NCI-H774 (cell line): Measurements from ENCODE around the gene MLYCD.
A peak's percentile ranks its signal among the peaks of the same experiment; 100 is the strongest.

Experiments
- DNase-seq: peaks from one replicate; lab custom pipeline; 2025; lab: John Stamatoyannopoulos, UW

MLYCD gene

GRCh38 chr16:83898463-83899271, at the start of gene MLYCD:
MLYCD (plus strand) TSS chr16:83899115; CDS start chr16:83899145, 30 bp downstream.
- peak; percentile 46 for DNase-seq

DNA sequence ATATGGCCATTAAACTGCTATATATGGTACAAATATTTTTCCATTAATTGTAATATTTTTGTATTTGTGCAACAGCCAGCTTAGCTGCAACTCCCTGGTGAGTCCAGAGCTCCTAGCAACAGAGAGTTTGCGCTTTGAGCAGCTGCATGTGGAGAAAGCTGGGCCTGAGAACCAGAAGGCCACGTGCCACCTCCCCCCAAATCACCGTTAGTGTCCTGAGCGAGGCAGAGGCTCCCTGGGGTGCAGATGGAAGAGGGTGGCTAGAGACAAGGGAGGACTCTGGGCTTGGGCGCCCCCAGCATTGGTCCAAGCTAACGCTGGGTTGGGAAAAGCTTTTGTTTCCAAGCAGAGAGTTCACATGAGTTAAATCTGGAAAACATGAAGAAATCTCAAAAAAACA, 49.5 kb upstream of the MLYCD start:
- DNase-seq, result no peak

- no peak for DNase-seq
Observed at GRCh38 chr16:83850947-83851346, 48.0 kb upstream of the MLYCD start.

GRCh38 chr16:83851473-83851872, 47.4 kb upstream of the MLYCD start:
- no peak for DNase-seq

- DNase-seq, result no peak
Observed at GRCh38 chr16:83852774-83853173, 46.1 kb upstream of the MLYCD start.

DNA sequence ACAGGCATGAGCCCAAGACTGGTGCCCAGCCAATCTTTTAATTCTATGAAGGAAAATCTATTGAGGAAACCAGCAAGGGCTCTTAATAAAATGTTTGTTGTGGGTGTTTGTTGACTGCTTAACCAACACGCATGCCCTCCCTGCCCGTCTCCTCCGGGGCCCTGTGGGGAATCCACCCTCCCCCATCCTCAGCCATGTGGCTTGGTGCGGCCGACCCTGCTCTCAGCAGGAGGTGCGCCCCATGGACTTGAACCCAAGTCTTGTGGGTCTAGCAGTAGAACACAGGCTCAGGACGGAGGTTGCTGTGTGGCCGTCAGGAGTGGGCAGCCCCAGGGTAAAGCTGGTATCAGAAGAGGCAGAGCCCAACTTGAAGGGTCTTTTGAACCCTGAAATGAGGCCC, 45.1 kb upstream of the MLYCD start:
- no peak for DNase-seq

- no peak for DNase-seq
Observed at GRCh38 chr16:83854420-83854819, 44.5 kb upstream of the MLYCD start.

DNA sequence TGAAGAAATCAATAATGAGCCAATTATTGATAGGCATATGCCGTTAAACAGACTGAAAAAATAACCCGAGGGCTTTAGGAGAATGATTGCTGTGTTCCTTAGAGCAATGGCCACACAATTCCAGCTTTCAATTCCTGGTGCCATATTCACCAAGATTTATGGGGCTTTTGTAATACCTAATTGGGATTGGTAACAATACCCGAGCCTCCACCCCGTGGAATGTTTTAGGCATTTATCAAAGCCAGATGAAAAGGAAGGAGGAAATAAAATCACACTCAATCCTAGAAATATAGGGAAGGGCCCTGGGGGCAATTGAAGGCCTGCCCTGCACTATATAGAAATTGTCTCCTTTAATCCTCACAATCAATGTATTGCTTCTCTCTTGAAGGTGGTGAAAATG, 42.1 kb upstream of the MLYCD start:
- no peak for DNase-seq

GRCh38 chr16:83859265-83859664, 39.6 kb upstream of the MLYCD start:
- DNase-seq, result no peak

- DNase-seq, result no peak
Observed at GRCh38 chr16:83862661-83863060, 36.3 kb upstream of the MLYCD start.

DNA sequence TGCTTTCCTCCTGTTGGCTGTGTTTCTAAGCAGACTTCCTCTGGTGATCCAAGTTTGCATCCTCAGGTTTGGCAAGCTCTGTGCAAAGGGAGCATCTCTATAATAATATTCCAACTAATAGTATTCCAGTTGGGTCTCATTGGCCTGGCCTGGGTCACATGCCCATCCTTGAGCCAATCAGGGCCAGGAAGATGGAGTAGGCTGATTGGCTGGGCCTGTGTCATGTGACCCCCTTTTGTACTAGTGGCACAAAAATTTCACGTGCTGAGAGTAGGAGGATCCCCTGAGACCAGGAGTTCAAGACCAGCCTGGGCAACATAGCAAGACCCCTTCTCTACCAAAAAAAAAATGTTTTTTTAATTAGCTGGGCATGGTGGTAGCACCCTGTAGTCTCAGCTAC, 35.2 kb upstream of the MLYCD start:
- DNase-seq, result no peak

GRCh38 chr16:83870830-83871229, 28.1 kb upstream of the MLYCD start:
- no peak for DNase-seq

- no peak for DNase-seq
Observed at GRCh38 chr16:83878838-83879237, 20.1 kb upstream of the MLYCD start.

- DNase-seq, result no peak
Observed at GRCh38 chr16:83882163-83882885, 16.6 kb upstream of the MLYCD start.

GRCh38 chr16:83886199-83886971, 12.5 kb upstream of the MLYCD start:
- no peak for DNase-seq

- no peak for DNase-seq
Observed at GRCh38 chr16:83887080-83887479, 11.8 kb upstream of the MLYCD start.

GRCh38 chr16:83887564-83887963, 11.4 kb upstream of the MLYCD start:
- no peak for DNase-seq

GRCh38 chr16:83888672-83889044, 10.3 kb upstream of the MLYCD start:
- DNase-seq, result no peak

DNA sequence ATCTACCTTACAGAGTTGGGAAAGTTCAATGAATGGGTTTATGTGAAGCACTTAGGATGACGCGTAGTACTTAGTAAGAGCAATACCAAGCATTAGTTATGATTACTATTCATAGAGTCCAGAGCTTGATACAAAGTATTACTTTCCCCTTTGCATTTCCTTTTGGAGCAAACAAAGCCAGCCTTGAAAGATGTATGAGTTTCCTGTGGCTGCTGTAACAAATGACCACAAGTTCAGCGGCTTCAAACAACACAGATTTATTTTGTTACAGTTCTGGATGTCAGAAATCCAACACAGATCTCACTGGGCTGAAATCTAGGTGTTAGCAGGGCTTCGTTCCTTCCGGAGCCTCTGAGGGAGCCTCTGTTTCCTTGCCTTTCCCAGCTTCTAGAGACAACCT, 8.6 kb upstream of the MLYCD start:
- no peak for DNase-seq

DNA sequence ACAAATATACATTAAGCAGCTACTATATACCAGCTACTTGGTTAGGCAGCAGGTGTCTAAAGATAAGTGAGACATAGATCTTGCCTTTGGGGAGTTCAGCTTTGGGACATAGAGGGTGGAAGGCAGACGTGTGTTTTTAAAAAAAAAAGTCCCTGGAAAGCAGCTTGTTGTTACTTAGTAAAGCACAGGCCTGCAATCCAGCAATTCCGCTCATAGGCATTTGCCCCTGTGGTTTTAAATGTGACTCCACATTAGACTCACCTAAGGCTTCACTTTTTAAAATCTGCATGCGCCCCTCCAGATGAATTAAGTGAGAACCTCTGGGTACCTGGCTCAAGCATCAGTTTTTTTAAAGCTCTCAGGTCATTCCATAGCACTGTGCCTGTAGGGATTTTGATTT, 7.2 kb upstream of the MLYCD start:
- DNase-seq, result no peak

- no peak for DNase-seq
Observed at GRCh38 chr16:83895243-83895642, 3.7 kb upstream of the MLYCD start.

DNA sequence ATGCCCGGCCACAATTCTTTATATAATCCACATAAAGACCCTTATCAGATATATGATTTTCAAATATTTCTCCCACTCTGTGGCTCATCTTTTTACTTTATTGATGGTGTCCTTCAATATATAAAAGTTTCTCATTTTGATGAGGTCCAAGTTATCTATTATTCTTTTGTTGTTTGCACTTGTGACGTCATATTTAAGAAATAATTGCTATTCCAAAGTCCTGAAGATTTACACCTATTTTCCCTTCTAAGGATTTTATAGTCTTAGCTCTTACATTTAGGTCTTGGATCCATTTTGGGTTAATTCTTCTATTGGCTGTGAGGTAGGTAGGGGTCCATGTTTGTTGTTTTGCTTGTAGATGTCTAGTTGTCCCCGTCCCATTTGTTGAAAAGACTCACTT, 3.0 kb upstream of the MLYCD start:
- no peak for DNase-seq
